ENCODE data around the gene FBXO5. TPM values are rescaled to one million over a fixed set of nuclear protein-coding genes. Genes with fewer than 3 reads are reported as not detected.
A peak's percentile ranks its signal among the peaks of the same experiment; 100 is the strongest.

The FBXO5 gene
- total and polyA plus RNA-seq, 9 of the 15 experiments (the other 6 are each of a cell fraction or from before 2014, with no cell fraction given): 17.8 to 89.3 (median 62.9) TPM

GRCh38 chr6:152981989-152982903, 595 bp downstream of the FBXO5 start (continued):
- TF ChIP-seq SREBF1 (IDR thresholded peaks at IDR 0.05; ENCODE audit: borderline replicate concordance, low read depth, low read length) (no peak), OTX1 (CRISPR knock-in tag; IDR thresholded peaks at IDR 0.05) (0 out of 2 replicates have a peak, but pooled peaks have one; percentile 7), L3MBTL2 (IDR thresholded peaks at IDR 0.05) (0 out of 2 replicates have a peak, but pooled peaks have one; percentile 10), FOSL1 (tag; conservative IDR thresholded peaks at IDR 0.05) (no peak), ZNF79 (CRISPR knock-in tag; IDR thresholded peaks at IDR 0.05; ENCODE audit: low read depth) (no peak), GABPB1 (CRISPR knock-in tag; IDR thresholded peaks at IDR 0.05) (peak; percentile 26), ZBTB49 (CRISPR knock-in tag; IDR thresholded peaks at IDR 0.05; ENCODE audit: borderline replicate concordance) (peak; percentile 42; the same call in 1 of the 2 replicates), E2F3 (CRISPR knock-in tag; IDR thresholded peaks at IDR 0.05) (peak; percentile 90), SMARCA5 (IDR thresholded peaks at IDR 0.05) (no peak), EGR1 (conservative IDR thresholded peaks at IDR 0.05) (peak; percentile 56), PCBP2 (IDR thresholded peaks at IDR 0.05; ENCODE audit: low read depth, low read length, poor library complexity, severe bottlenecking) (peak; percentile 86), CHD1 (IDR thresholded peaks at IDR 0.05; ENCODE audit: low read length) (peak; percentile 55), CLOCK (CRISPR knock-in tag; IDR thresholded peaks at IDR 0.05; ENCODE audit: borderline replicate concordance) (no peak), HMGXB4 (CRISPR knock-in tag; IDR thresholded peaks at IDR 0.05) (peak; percentile 69; the same call in 1 of the 2 replicates), NEUROD1 (IDR thresholded peaks at IDR 0.05; ENCODE audit: borderline replicate concordance, low read depth, low read length, partially characterized antibody) (peak; percentile 24), SAFB (IDR thresholded peaks at IDR 0.05; ENCODE audit: borderline replicate concordance, low read depth, low read length) (peak; percentile 68), ZNF347 (CRISPR knock-in tag; IDR thresholded peaks at IDR 0.05; ENCODE audit: low read depth) (no peak), EWSR1 (IDR thresholded peaks at IDR 0.05; ENCODE audit: borderline replicate concordance, low read depth, partially characterized antibody) (no peak), ZNF24 (IDR thresholded peaks at IDR 0.05) (no peak)
